Measurements from ENCODE around the gene ECPAS. TPM values are rescaled to one million over a fixed set of nuclear protein-coding genes. Genes with fewer than 3 reads are reported as not detected.

The ECPAS gene
- total RNA-seq, 1 experiment from 2014 or later, result 69.4 TPM

GRCh38 chr9:111316796-111317195, 167.4 kb downstream of the ECPAS start:
- no peak overlapping the region for H3K4me3 ChIP-seq (ENCODE audit: low read depth in 2 of 2, low read length in 2 of 2)
- BruUV-seq (replicated peaks), result no TSS peak
- in situ Hi-C loops (cut with HindIII; ENCODE audit: low pct_unique_long_range_greater_than_20kb, low sequenced_read_pairs) (no loop called here), intact Hi-C loops (cut with micrococcal nuclease; ENCODE audit: unreplicated experiment) (no loop called here)
- H3K27me3 ChIP-seq (ENCODE audit: control insufficient read depth, insufficient read depth, low read length), result no peaks in the 10 kb centered on the region
- no peaks in the 10 kb centered on the region for H3K9me3 ChIP-seq (ENCODE audit: control insufficient read depth, insufficient read depth, low read depth, low read length)
- H3K4me1 ChIP-seq (ENCODE audit: control insufficient read depth, insufficient read depth, low read length), result no peaks in the 10 kb centered on the region
- TF ChIP-seq POLR2AphosphoS5 (IDR thresholded peaks at IDR 0.05; ENCODE audit: low read depth, low read length), result no peak
- no peak for TF ChIP-seq REST (IDR thresholded peaks at IDR 0.05; ENCODE audit: insufficient read depth in 1 of 2, low read depth in 2 of 2, low read length in 1 of 2)
- no peak for TF ChIP-seq SIN3A (IDR thresholded peaks at IDR 0.05; ENCODE audit: borderline replicate concordance, insufficient read depth, low read depth, low read length)
- no peak for TF ChIP-seq TCF7L2 (IDR thresholded peaks at IDR 0.05; ENCODE audit: low read depth, low read length)
- no peak for TF ChIP-seq CTCF (IDR thresholded peaks at IDR 0.05)
- H3K27ac ChIP-seq (ENCODE audit: low read length), result no peak overlapping the region
- no peaks in the 10 kb centered on the region for H3K36me3 ChIP-seq (ENCODE audit: control insufficient read depth, insufficient read depth, low read length)
- ChIA-PET CTCF (no interaction called here), POLR2A (no interaction called here)
- DNase-seq (ENCODE audit: low read depth, low spot score) (no peak), ATAC-seq (no peak)

Other genes starting within 250 kb of the ECPAS start
- gene OR2K2, start 154.2 kb downstream of the ECPAS start, total RNA-seq (2021; ENCODE audit: unreplicated experiment), result not detected
- gene ZNF483, start 40.8 kb upstream of the ECPAS start, total RNA-seq (2021; ENCODE audit: unreplicated experiment), result 4.8 TPM
- gene PTGR1, start 115.3 kb upstream of the ECPAS start, total RNA-seq (2021; ENCODE audit: unreplicated experiment), result 46.0 TPM
- 6.0 TPM for gene DNAJC25, start 147.0 kb upstream of the ECPAS start, total RNA-seq (2021; ENCODE audit: unreplicated experiment)
- 40.0 TPM for gene GNG10, start 177.2 kb upstream of the ECPAS start, total RNA-seq (2021; ENCODE audit: unreplicated experiment)